ENCODE results near the gene GDI1.
A peak's percentile ranks its signal among the peaks of the same experiment; 100 is the strongest.

Gene GDI1

GRCh38 chrX:154437971-154438893 is 1.3 kb downstream of the GDI1 start:
- DNase-seq (ENCODE audit: low read depth): peak; percentile 24

- DNase-seq (ENCODE audit: low read depth): no peak
Observed at GRCh38 chrX:154439841-154440240, 2.9 kb downstream of the GDI1 start.

GRCh38 chrX:154440623-154441357 is 3.8 kb downstream of the GDI1 start:
- no peak for DNase-seq (ENCODE audit: low read depth)

GRCh38 chrX:154441564-154441963 is 4.6 kb downstream of the GDI1 start:
- DNase-seq (ENCODE audit: low read depth): no peak

GRCh38 chrX:154441984-154442707 is 5.2 kb downstream of the GDI1 start:
- no peak for DNase-seq (ENCODE audit: low read depth)

- DNase-seq (ENCODE audit: low read depth): peak; percentile 30
Observed at GRCh38 chrX:154443479-154443910, 6.5 kb downstream of the GDI1 start.

GRCh38 chrX:154443992-154444754 is 7.2 kb downstream of the GDI1 start, which contains the start of gene FAM50A:
TSS of gene FAM50A (plus strand) at chrX:154444141. CDS start at chrX:154444236, 95 bp downstream.
- peak; percentile 73 for DNase-seq (ENCODE audit: low read depth)

GRCh38 chrX:154444755-154445246 is 7.8 kb downstream of the GDI1 start:
- no peak for DNase-seq (ENCODE audit: low read depth)

GRCh38 chrX:154445776-154446175 is 8.8 kb downstream of the GDI1 start:
- DNase-seq (ENCODE audit: low read depth): no peak

GRCh38 chrX:154446430-154446829 is 9.5 kb downstream of the GDI1 start:
- no peak for DNase-seq (ENCODE audit: low read depth)

GRCh38 chrX:154448484-154448883 is 11.5 kb downstream of the GDI1 start:
- DNase-seq (ENCODE audit: low read depth): no peak

GRCh38 chrX:154449618-154450017 is 12.7 kb downstream of the GDI1 start:
- no peak for DNase-seq (ENCODE audit: low read depth)

GRCh38 chrX:154450312-154450711 is 13.4 kb downstream of the GDI1 start:
- no peak for DNase-seq (ENCODE audit: low read depth)

- DNase-seq (ENCODE audit: low read depth): no peak
Observed at GRCh38 chrX:154452823-154453222, 15.9 kb downstream of the GDI1 start.

- peak; percentile 43 for DNase-seq (ENCODE audit: low read depth)
Observed at GRCh38 chrX:154457491-154458115, 20.6 kb downstream of the GDI1 start.

GRCh38 chrX:154458116-154458953 is 21.4 kb downstream of the GDI1 start, which contains the start of gene PLXNA3:
TSS of gene PLXNA3 (plus strand) at chrX:154458281. CDS start at chrX:154460184, 1,903 bp downstream.
- peak; percentile 48 for DNase-seq (ENCODE audit: low read depth)

- DNase-seq (ENCODE audit: low read depth): peak; percentile 34
Observed at GRCh38 chrX:154458954-154459778, 22.2 kb downstream of the GDI1 start.

GRCh38 chrX:154459832-154460231 is 22.9 kb downstream of the GDI1 start:
- DNase-seq (ENCODE audit: low read depth): no peak

GRCh38 chrX:154460326-154460725 is 23.4 kb downstream of the GDI1 start:
- no peak for DNase-seq (ENCODE audit: low read depth)
